GM12878 (cell line): ENCODE results near the gene COL5A1. TPM values are rescaled to one million over a fixed set of nuclear protein-coding genes. Genes with fewer than 3 reads are reported as not detected.

Source experiments
- ATAC-seq: fragments of 200-7000 bp; cut with Tn5 transposase; 3 replicates; pipeline ENCODE4 v1.9.1; 2020; ENCODE audit warnings: mild to moderate bottlenecking, moderate library complexity
- BruUV-seq: library from RNA; stranded (reverse); fragments of 400-500 nt; replicated peaks from 2 replicates; lab custom pipeline; 2021; lab: Mats Ljungman, UMichigan
- CTCF ChIA-PET: fragments of 300-600 bp; sonication (Branson Sonifier 250); formaldehyde crosslinking; extraction: SDS; loops from one replicate; lab custom pipeline; 2021; ENCODE audit warnings: inconsistent platforms; lab: Yijun Ruan, JAX
- POLR2A ChIA-PET: fragments of 350-600 bp; formaldehyde crosslinking; extraction: SDS; loops from one replicate; lab custom pipeline; 2021; ENCODE audit warnings: inconsistent platforms; lab: Charles Lee
- RAD21 ChIA-PET: fragments of 300-600 bp; sonication (Branson Sonifier 250); formaldehyde crosslinking; loops from one replicate; lab custom pipeline; 2023; ENCODE audit warnings: antibody characterized with exemption; ENCODE audit not compliant: unreplicated experiment; lab: Charles Lee
- SMC1A ChIA-PET: fragments of 300-600 bp; sonication (Branson Sonifier 250); formaldehyde crosslinking; loops from one replicate; lab custom pipeline; 2023; ENCODE audit not compliant: unreplicated experiment, uncharacterized antibody; lab: Charles Lee
- DNase-seq: peaks from one replicate; pipeline ENCODE4 v3.0.0-alpha.2; 2011; ENCODE audit warnings: low read depth, low spot score
- FAIRE-seq: peaks from 3 replicates; lab custom pipeline; 2011; peaks lifted over from hg19 to GRCh38; lab: Jason Lieb, UNC
- H2AFZ ChIP-seq: 2 replicates; pipeline ENCODE4 v1.6.0; 2011; ENCODE audit warnings: low read depth, low read length, control low read depth; ENCODE audit not compliant: control insufficient read depth
- H3K27ac ChIP-seq: 2 replicates; pipeline ENCODE4 v1.5.1; 2011; ENCODE audit warnings: control low read depth; ENCODE audit not compliant: control insufficient read depth, insufficient read depth
- H3K27me3 ChIP-seq, 2 experiments: replicated peaks in 1 of 2; 2 replicates each; pipeline versions ENCODE4 v1.6.0 to v1.6.1; 2011; ENCODE audit warnings: low read length in 1 of 2; ENCODE audit not compliant: control insufficient read depth in 2 of 2, insufficient read depth in 2 of 2
- H3K36me3 ChIP-seq, 2 experiments: 2 replicates each; pipeline ENCODE4 v1.5.1; 2011; ENCODE audit warnings: low read length in 1 of 2; ENCODE audit not compliant: control insufficient read depth in 2 of 2, insufficient read depth in 2 of 2
- H3K4me1 ChIP-seq: 2 replicates; pipeline ENCODE4 v1.6.1; 2011; ENCODE audit warnings: mild to moderate bottlenecking, low read length, moderate library complexity, mixed read lengths; ENCODE audit not compliant: control insufficient read depth, insufficient read depth
- H3K4me2 ChIP-seq: 2 replicates; pipeline ENCODE4 v1.6.0; 2011; ENCODE audit warnings: control low read depth; ENCODE audit not compliant: control insufficient read depth, insufficient read depth
- H3K4me3 ChIP-seq: fragments of 200-600 bp; sonication (generic); 2 replicates; pipeline ENCODE4 v1.5.1; 2016
- H3K79me2 ChIP-seq: 2 replicates; pipeline ENCODE4 v1.6.0; 2011; ENCODE audit warnings: low read length; ENCODE audit not compliant: control insufficient read depth, insufficient read depth
- H3K9ac ChIP-seq: 2 replicates; pipeline ENCODE4 v1.8.0; 2011; ENCODE audit warnings: low read length, control low read depth, mixed read lengths; ENCODE audit not compliant: control insufficient read depth, insufficient read depth
- H3K9me3 ChIP-seq: replicated peaks from 3 replicates; pipeline ENCODE4 v1.5.1; 2011; ENCODE audit warnings: mild to moderate bottlenecking, low read length; ENCODE audit not compliant: control insufficient read depth, insufficient read depth
- H4K20me1 ChIP-seq: 2 replicates; pipeline ENCODE4 v1.6.0; 2011; ENCODE audit not compliant: control insufficient read depth, insufficient read depth
- CREM ChIP-seq: IDR thresholded peaks from 2 replicates; pipeline ENCODE4 v1.6.1; 2014; ENCODE audit warnings: antibody characterized with exemption, low read depth
- NFIC ChIP-seq: IDR thresholded peaks from 2 replicates; pipeline ENCODE4 v1.6.1; 2012; ENCODE audit warnings: low read depth, mild to moderate bottlenecking, inconsistent platforms, low read length, moderate library complexity
- ZBED1 ChIP-seq: IDR thresholded peaks from 2 replicates; pipeline ENCODE4 v1.6.1; 2016; ENCODE audit warnings: borderline replicate concordance
- WGBS: methylation state at CpG from one replicate; pipeline ENCODE4 v1.1.6; 2016; ENCODE audit warnings: low lambda C conversion rate; ENCODE audit not compliant: insufficient replicate concordance, insufficient coverage; ENCODE audit errors: missing lambda C conversion rate; 5-methylcytosine and 5-hydroxymethylcytosine counted together
- in situ Hi-C: fragments of 300-500 bp; cut with MboI; formaldehyde crosslinking; loops from 9 replicates; pipeline ENCODE4 v1.14.3; 2018; ENCODE audit warnings: mixed read lengths
- intact Hi-C: fragments of 100-400 bp; cut with micrococcal nuclease; formaldehyde crosslinking; loops from one replicate; pipeline ENCODE4 v1.14.2; 2022; ENCODE audit not compliant: unreplicated experiment
- polyA plus RNA-seq, 11 experiments: library from polyadenylated mRNA; depleted of rRNA in 4 of 11; unstranded in 6 of 11; stranded (reverse) in 5 of 11; fragments of >200 nt; fragmentation: Nextera tagmentation in 4 of 11; fragmentation: Illumina TruSeq in 1 of 11; extraction: Ambion mirVana in 4 of 11; extraction: Trizol in 1 of 11; gene quantifications; 1 replicate in 1 of 11; 2 replicates in 10 of 11; pipeline versions ENCODE4 v1.2.1 to v1.2.3, GENCODE V29; 2011 to 2016; ENCODE audit warnings: inconsistent platforms in 2 of 11, missing spikeins in 2 of 11, low read depth in 1 of 11
- total RNA-seq, 4 experiments: library from RNA; depleted of rRNA in 3 of 4; stranded (reverse); fragments of >200 nt in 3 of 4; fragmentation: Illumina TruSeq in 1 of 4; extraction: Trizol in 1 of 4; gene quantifications; 2 replicates each; pipeline versions ENCODE4 v1.2.1 to v1.2.3, GENCODE V29; 2013 to 2021
- TF ChIP-seq, protein P1 (sequence below): fragments of 450-650 bp; IDR thresholded peaks from 2 replicates; pipeline ENCODE4 v1.6.1; 2014; ENCODE audit warnings: mild to moderate bottlenecking
- TF ChIP-seq, protein P2 (sequence below): fragments of 450-650 bp; formaldehyde crosslinking; IDR thresholded peaks from 2 replicates; pipeline ENCODE4 v1.4.0; 2020; ENCODE audit warnings: mild to moderate bottlenecking, moderate library complexity
- TF ChIP-seq, protein P3 (sequence below): fragments of 450-650 bp; IDR thresholded peaks from 2 replicates; pipeline ENCODE4 v1.6.1; 2017; ENCODE audit warnings: mild to moderate bottlenecking, low read depth, inconsistent platforms; ENCODE audit not compliant: poor library complexity, severe bottlenecking

COL5A1 gene
- total and polyA plus RNA-seq, 10 of the 15 experiments (the other 5 are each of a cell fraction or from before 2014, with no cell fraction given) = under 0.01 to 0.15 (median 0.13) TPM; not detected in 4

DNA sequence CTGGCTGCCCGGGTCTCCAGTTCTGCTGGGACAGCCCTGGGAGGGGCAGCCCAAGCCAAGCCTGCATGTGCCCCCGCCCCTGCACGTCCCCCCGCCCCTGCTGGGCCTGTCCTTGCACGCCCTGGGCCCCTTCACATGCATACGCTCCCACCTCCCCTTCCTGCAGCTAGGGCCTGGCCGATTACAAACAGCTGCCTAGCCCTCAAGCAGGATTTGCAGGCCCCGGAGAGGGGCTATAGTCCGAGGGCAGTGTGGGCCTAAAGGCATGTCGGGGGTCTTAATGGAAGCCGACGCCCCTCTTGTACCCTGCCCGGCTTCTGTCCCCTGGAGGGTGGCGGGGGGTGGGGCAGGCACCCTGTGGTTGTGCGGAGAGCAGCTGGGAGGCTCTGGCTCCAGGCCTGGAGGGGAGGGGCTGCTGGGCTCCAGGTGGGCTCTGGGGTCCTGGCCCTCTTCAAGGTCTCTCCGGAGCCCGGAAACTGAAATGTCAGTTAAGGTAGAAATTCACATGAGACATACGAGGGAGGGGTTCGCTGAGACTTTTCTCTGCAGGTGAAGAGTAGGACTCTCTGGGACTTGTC, 16.9 kb downstream of the COL5A1 start:
- Histone ChIP-seq H2AFZ (no peak overlapping the region), H3K9me3 (peaks cover 4% of the 10 kb centered on the region; the same call in 2 of the 3 replicates), H4K20me1 (no peaks in the 10 kb centered on the region), H3K27ac (no peak overlapping the region), H3K4me1 (no peaks in the 10 kb centered on the region), H3K79me2 (no peaks in the 10 kb centered on the region), H3K36me3 (no peaks in the 10 kb centered on the region), H3K4me3 (no peak overlapping the region), H3K27me3 (no peaks in the 10 kb centered on the region; a peak in 1 of 4 replicates), H3K9ac (no peak overlapping the region), H3K4me2 (no peak overlapping the region)
- SMC1A ChIA-PET = no interaction called here
- RAD21 ChIA-PET = no interaction called here
- FAIRE-seq (no peak), DNase-seq (no peak), ATAC-seq (no peak)
- POLR2A ChIA-PET = no interaction called here
- TF ChIP-seq, protein P1, sequence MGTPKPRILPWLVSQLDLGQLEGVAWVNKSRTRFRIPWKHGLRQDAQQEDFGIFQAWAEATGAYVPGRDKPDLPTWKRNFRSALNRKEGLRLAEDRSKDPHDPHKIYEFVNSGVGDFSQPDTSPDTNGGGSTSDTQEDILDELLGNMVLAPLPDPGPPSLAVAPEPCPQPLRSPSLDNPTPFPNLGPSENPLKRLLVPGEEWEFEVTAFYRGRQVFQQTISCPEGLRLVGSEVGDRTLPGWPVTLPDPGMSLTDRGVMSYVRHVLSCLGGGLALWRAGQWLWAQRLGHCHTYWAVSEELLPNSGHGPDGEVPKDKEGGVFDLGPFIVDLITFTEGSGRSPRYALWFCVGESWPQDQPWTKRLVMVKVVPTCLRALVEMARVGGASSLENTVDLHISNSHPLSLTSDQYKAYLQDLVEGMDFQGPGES = no peak
- TF ChIP-seq, protein P2, sequence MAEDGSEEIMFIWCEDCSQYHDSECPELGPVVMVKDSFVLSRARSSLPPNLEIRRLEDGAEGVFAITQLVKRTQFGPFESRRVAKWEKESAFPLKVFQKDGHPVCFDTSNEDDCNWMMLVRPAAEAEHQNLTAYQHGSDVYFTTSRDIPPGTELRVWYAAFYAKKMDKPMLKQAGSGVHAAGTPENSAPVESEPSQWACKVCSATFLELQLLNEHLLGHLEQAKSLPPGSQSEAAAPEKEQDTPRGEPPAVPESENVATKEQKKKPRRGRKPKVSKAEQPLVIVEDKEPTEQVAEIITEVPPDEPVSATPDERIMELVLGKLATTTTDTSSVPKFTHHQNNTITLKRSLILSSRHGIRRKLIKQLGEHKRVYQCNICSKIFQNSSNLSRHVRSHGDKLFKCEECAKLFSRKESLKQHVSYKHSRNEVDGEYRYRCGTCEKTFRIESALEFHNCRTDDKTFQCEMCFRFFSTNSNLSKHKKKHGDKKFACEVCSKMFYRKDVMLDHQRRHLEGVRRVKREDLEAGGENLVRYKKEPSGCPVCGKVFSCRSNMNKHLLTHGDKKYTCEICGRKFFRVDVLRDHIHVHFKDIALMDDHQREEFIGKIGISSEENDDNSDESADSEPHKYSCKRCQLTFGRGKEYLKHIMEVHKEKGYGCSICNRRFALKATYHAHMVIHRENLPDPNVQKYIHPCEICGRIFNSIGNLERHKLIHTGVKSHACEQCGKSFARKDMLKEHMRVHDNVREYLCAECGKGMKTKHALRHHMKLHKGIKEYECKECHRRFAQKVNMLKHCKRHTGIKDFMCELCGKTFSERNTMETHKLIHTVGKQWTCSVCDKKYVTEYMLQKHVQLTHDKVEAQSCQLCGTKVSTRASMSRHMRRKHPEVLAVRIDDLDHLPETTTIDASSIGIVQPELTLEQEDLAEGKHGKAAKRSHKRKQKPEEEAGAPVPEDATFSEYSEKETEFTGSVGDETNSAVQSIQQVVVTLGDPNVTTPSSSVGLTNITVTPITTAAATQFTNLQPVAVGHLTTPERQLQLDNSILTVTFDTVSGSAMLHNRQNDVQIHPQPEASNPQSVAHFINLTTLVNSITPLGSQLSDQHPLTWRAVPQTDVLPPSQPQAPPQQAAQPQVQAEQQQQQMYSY (CRISPR knock-in tag) = no peak
- TF ChIP-seq ZBED1 (no peak), NFIC (no peak), CREM (no peak)
- TF ChIP-seq, protein P3, sequence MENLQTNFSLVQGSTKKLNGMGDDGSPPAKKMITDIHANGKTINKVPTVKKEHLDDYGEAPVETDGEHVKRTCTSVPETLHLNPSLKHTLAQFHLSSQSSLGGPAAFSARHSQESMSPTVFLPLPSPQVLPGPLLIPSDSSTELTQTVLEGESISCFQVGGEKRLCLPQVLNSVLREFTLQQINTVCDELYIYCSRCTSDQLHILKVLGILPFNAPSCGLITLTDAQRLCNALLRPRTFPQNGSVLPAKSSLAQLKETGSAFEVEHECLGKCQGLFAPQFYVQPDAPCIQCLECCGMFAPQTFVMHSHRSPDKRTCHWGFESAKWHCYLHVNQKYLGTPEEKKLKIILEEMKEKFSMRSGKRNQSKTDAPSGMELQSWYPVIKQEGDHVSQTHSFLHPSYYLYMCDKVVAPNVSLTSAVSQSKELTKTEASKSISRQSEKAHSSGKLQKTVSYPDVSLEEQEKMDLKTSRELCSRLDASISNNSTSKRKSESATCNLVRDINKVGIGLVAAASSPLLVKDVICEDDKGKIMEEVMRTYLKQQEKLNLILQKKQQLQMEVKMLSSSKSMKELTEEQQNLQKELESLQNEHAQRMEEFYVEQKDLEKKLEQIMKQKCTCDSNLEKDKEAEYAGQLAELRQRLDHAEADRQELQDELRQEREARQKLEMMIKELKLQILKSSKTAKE = no peak
- CTCF ChIA-PET = no interaction called here
- 38% methylated on average over 16 of the region's 19 CpGs for WGBS
- BruUV-seq = no TSS peak
- intact Hi-C loops (no loop called here), in situ Hi-C loops (no loop called here)
